HepG2 (cell line): ENCODE measurements around the gene DAAM1. TPM values are rescaled to one million over a fixed set of nuclear protein-coding genes. Genes with fewer than 3 reads are reported as not detected.

Experiments
- AHDC1 ChIP-seq: sonication (generic); formaldehyde crosslinking; IDR thresholded peaks from 2 replicates; pipeline ENCODE4 v1.5.1; 2020; ENCODE audit warnings: mild to moderate bottlenecking, missing genetic modification reagents, borderline replicate concordance
- EED ChIP-seq: sonication (generic); formaldehyde crosslinking; IDR thresholded peaks from 2 replicates; pipeline ENCODE4 v1.5.0; 2020; ENCODE audit warnings: mild to moderate bottlenecking, missing genetic modification reagents
- ELF3 ChIP-seq: IDR thresholded peaks from 2 replicates; pipeline ENCODE4 v1.6.1; 2016; ENCODE audit warnings: missing genetic modification reagents, missing compliant biosample characterization
- ESRRA ChIP-seq: sonication (generic); formaldehyde crosslinking; IDR thresholded peaks from 2 replicates; pipeline ENCODE4 v1.5.1; 2020; ENCODE audit warnings: mild to moderate bottlenecking, low read depth, missing genetic modification reagents
- IRX3 ChIP-seq: sonication (generic); formaldehyde crosslinking; IDR thresholded peaks from 2 replicates; pipeline ENCODE4 v1.8.1; 2023; ENCODE audit warnings: mild to moderate bottlenecking, low read depth, missing genetic modification reagents, borderline replicate concordance
- ISL2 ChIP-seq: sonication (generic); formaldehyde crosslinking; IDR thresholded peaks from 2 replicates; pipeline ENCODE4 v1.5.0; 2020; ENCODE audit warnings: missing genetic modification reagents
- JDP2 ChIP-seq: sonication (generic); formaldehyde crosslinking; IDR thresholded peaks from 2 replicates; pipeline ENCODE4 v1.8.1; 2022; ENCODE audit warnings: missing genetic modification reagents, borderline replicate concordance
- KDM1A ChIP-seq: IDR thresholded peaks from 2 replicates; pipeline ENCODE4 v1.6.1; 2016; ENCODE audit warnings: missing compliant biosample characterization
- KDM4B ChIP-seq: sonication (generic); formaldehyde crosslinking; IDR thresholded peaks from 2 replicates; pipeline ENCODE4 v1.4.0; 2020; ENCODE audit warnings: missing genetic modification reagents
- POLR2AphosphoS5 ChIP-seq: IDR thresholded peaks from 2 replicates; pipeline ENCODE4 v1.6.1; 2012; ENCODE audit warnings: low read depth, low read length
- RBM39 ChIP-seq: fragments of 200-400 bp; formaldehyde crosslinking; IDR thresholded peaks from one replicate; pipeline ENCODE4 v1.6.1; 2018; ENCODE audit warnings: antibody characterized with exemption, mild to moderate bottlenecking, low read depth, low read length; ENCODE audit not compliant: poor library complexity, severe bottlenecking
- RNF2 ChIP-seq: fragments of 450-650 bp; conservative IDR thresholded peaks from 2 replicates; pipeline ENCODE4 v1.6.1; 2016; ENCODE audit warnings: low read depth
- TEAD2 ChIP-seq: sonication (generic); formaldehyde crosslinking; IDR thresholded peaks from 2 replicates; pipeline ENCODE4 v1.9.0; 2021; ENCODE audit warnings: missing genetic modification reagents
- ZKSCAN8 ChIP-seq: IDR thresholded peaks from 2 replicates; pipeline ENCODE4 v1.6.1; 2016; ENCODE audit warnings: borderline replicate concordance, missing genetic modification reagents, missing compliant biosample characterization
- ZNF143 ChIP-seq: sonication (generic); formaldehyde crosslinking; IDR thresholded peaks from 2 replicates; pipeline ENCODE4 v1.4.0; 2020; ENCODE audit warnings: missing genetic modification reagents
- ZNF234 ChIP-seq: sonication (generic); formaldehyde crosslinking; conservative IDR thresholded peaks from 2 replicates; pipeline ENCODE4 v1.5.1; 2020; ENCODE audit warnings: mild to moderate bottlenecking, missing genetic modification reagents
- ZNF260 ChIP-seq: sonication (generic); formaldehyde crosslinking; IDR thresholded peaks from 2 replicates; pipeline ENCODE4 v1.4.0; 2020; ENCODE audit warnings: missing genetic modification reagents, low read depth, mild to moderate bottlenecking, borderline replicate concordance
- ZNF569 ChIP-seq: sonication (generic); formaldehyde crosslinking; IDR thresholded peaks from 2 replicates; pipeline ENCODE4 v1.5.0; 2020; ENCODE audit warnings: mild to moderate bottlenecking, missing genetic modification reagents, moderate library complexity, borderline replicate concordance
- ZNF7 ChIP-seq: IDR thresholded peaks from 2 replicates; pipeline ENCODE4 v1.6.1; 2016; ENCODE audit warnings: missing biosample characterization, missing genetic modification reagents
- polyA plus RNA-seq, 8 experiments: library from polyadenylated mRNA; depleted of rRNA in 3 of 8; stranded (reverse) in 7 of 8; unstranded in 1 of 8; fragments of >200 nt; fragmentation: Illumina TruSeq in 4 of 8; extraction: Trizol in 4 of 8; gene quantifications; 2 replicates each; pipeline versions ENCODE4 v1.2.1 to v1.2.3, GENCODE V29; 2011 to 2016; ENCODE audit warnings: low read depth in 4 of 8, missing spikeins in 1 of 8, mixed read lengths in 1 of 8; ENCODE audit not compliant: insufficient read depth in 1 of 8
- total RNA-seq, 5 experiments: library from RNA; depleted of rRNA; stranded (reverse); fragments of >200 nt; fragmentation: Illumina TruSeq; extraction: Trizol; gene quantifications; 2 replicates each; pipeline ENCODE4 v1.2.3, GENCODE V29; 2016; ENCODE audit warnings: low read depth in 1 of 5
- TF ChIP-seq, protein P1 (sequence below): sonication (generic); formaldehyde crosslinking; IDR thresholded peaks from 2 replicates; pipeline ENCODE4 v1.5.0; 2020; ENCODE audit warnings: mild to moderate bottlenecking, missing genetic modification reagents, borderline replicate concordance
- TF ChIP-seq, protein P2 (sequence below): IDR thresholded peaks from 2 replicates; pipeline ENCODE4 v1.6.1; 2016; ENCODE audit warnings: mild to moderate bottlenecking

The DAAM1 gene
- total and polyA plus RNA-seq, 2 of the 13 experiments (the other 11 are each of a cell fraction or from before 2014, with no cell fraction given) = 10.9 to 24.5 TPM

GRCh38 chr14:59313658-59314608, 125.5 kb downstream of the DAAM1 start (continued):
- TF ChIP-seq, protein P1, sequence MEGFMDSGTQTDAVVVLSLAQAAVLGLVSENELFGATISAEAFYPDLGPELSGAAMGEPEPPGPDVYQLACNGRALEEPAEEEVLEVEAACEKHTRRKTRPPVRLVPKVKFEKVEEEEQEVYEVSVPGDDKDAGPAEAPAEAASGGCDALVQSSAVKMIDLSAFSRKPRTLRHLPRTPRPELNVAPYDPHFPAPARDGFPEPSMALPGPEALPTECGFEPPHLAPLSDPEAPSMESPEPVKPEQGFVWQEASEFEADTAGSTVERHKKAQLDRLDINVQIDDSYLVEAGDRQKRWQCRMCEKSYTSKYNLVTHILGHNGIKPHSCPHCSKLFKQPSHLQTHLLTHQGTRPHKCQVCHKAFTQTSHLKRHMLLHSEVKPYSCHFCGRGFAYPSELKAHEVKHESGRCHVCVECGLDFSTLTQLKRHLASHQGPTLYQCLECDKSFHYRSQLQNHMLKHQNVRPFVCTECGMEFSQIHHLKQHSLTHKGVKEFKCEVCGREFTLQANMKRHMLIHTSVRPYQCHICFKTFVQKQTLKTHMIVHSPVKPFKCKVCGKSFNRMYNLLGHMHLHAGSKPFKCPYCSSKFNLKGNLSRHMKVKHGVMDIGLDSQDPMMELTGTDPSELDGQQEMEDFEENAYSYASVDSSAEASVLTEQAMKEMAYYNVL = 0 out of 2 replicates have a peak, but pooled peaks have one; percentile 34
- no peak for TF ChIP-seq ESRRA (CRISPR knock-in tag)
- TF ChIP-seq ZNF234 (CRISPR knock-in tag) = no peak
- TF ChIP-seq AHDC1 (CRISPR knock-in tag) = 0 out of 2 replicates have a peak, but pooled peaks have one; percentile 19
- TF ChIP-seq ISL2 (CRISPR knock-in tag) = peak; percentile 34; the same call in 1 of the 2 replicates
- no peak for TF ChIP-seq ZNF569 (CRISPR knock-in tag)
- TF ChIP-seq, protein P2, sequence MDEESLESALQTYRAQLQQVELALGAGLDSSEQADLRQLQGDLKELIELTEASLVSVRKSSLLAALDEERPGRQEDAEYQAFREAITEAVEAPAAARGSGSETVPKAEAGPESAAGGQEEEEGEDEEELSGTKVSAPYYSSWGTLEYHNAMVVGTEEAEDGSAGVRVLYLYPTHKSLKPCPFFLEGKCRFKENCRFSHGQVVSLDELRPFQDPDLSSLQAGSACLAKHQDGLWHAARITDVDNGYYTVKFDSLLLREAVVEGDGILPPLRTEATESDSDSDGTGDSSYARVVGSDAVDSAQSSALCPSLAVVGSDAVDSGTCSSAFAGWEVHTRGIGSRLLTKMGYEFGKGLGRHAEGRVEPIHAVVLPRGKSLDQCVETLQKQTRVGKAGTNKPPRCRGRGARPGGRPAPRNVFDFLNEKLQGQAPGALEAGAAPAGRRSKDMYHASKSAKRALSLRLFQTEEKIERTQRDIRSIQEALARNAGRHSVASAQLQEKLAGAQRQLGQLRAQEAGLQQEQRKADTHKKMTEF (CRISPR knock-in tag) = no peak
- TF ChIP-seq ZNF7 (CRISPR knock-in tag) = no peak
- TF ChIP-seq RBM39 = no peak
- no peak for TF ChIP-seq ELF3 (CRISPR knock-in tag)
- no peak for TF ChIP-seq ZKSCAN8
- no peak for TF ChIP-seq KDM4B (CRISPR knock-in tag)
- no peak for TF ChIP-seq EED (CRISPR knock-in tag)
- TF ChIP-seq POLR2AphosphoS5 = no peak
- no peak for TF ChIP-seq ZNF260 (CRISPR knock-in tag)
- TF ChIP-seq TEAD2 (CRISPR knock-in tag) = no peak
- no peak for TF ChIP-seq JDP2 (CRISPR knock-in tag)
- TF ChIP-seq ZNF143 (CRISPR knock-in tag) = no peak
- no peak for TF ChIP-seq KDM1A (CRISPR knock-in tag)
- no peak for TF ChIP-seq IRX3 (CRISPR knock-in tag)
- TF ChIP-seq RNF2 = no peak
